GM12878 (cell line): ENCODE results near the gene MSL1. TPM values are rescaled to one million over a fixed set of nuclear protein-coding genes. Genes with fewer than 3 reads are reported as not detected.

ENCODE experiments used
- ATAC-seq: fragments of 200-7000 bp; cut with Tn5 transposase; 3 replicates; pipeline ENCODE4 v1.9.1; 2020; ENCODE audit warnings: mild to moderate bottlenecking, moderate library complexity
- BruUV-seq: library from RNA; stranded (reverse); fragments of 400-500 nt; replicated peaks from 2 replicates; lab custom pipeline; 2021; lab: Mats Ljungman, UMichigan
- CTCF ChIA-PET: fragments of 300-600 bp; sonication (Branson Sonifier 250); formaldehyde crosslinking; extraction: SDS; loops from one replicate; lab custom pipeline; 2021; ENCODE audit warnings: inconsistent platforms; lab: Yijun Ruan, JAX
- POLR2A ChIA-PET: fragments of 350-600 bp; formaldehyde crosslinking; extraction: SDS; loops from one replicate; lab custom pipeline; 2021; ENCODE audit warnings: inconsistent platforms; lab: Charles Lee
- RAD21 ChIA-PET: fragments of 300-600 bp; sonication (Branson Sonifier 250); formaldehyde crosslinking; loops from one replicate; lab custom pipeline; 2023; ENCODE audit warnings: antibody characterized with exemption; ENCODE audit not compliant: unreplicated experiment; lab: Charles Lee
- SMC1A ChIA-PET: fragments of 300-600 bp; sonication (Branson Sonifier 250); formaldehyde crosslinking; loops from one replicate; lab custom pipeline; 2023; ENCODE audit not compliant: unreplicated experiment, uncharacterized antibody; lab: Charles Lee
- DNase-seq: peaks from one replicate; pipeline ENCODE4 v3.0.0-alpha.2; 2011; ENCODE audit warnings: low read depth, low spot score
- FAIRE-seq: peaks from 3 replicates; lab custom pipeline; 2011; peaks lifted over from hg19 to GRCh38; lab: Jason Lieb, UNC
- H2AFZ ChIP-seq: 2 replicates; pipeline ENCODE4 v1.6.0; 2011; ENCODE audit warnings: low read depth, low read length, control low read depth; ENCODE audit not compliant: control insufficient read depth
- H3K27ac ChIP-seq: 2 replicates; pipeline ENCODE4 v1.5.1; 2011; ENCODE audit warnings: control low read depth; ENCODE audit not compliant: control insufficient read depth, insufficient read depth
- H3K27me3 ChIP-seq, 2 experiments: replicated peaks in 1 of 2; 2 replicates each; pipeline versions ENCODE4 v1.6.0 to v1.6.1; 2011; ENCODE audit warnings: low read length in 1 of 2; ENCODE audit not compliant: control insufficient read depth in 2 of 2, insufficient read depth in 2 of 2
- H3K36me3 ChIP-seq, 2 experiments: 2 replicates each; pipeline ENCODE4 v1.5.1; 2011; ENCODE audit warnings: low read length in 1 of 2; ENCODE audit not compliant: control insufficient read depth in 2 of 2, insufficient read depth in 2 of 2
- H3K4me1 ChIP-seq: 2 replicates; pipeline ENCODE4 v1.6.1; 2011; ENCODE audit warnings: mild to moderate bottlenecking, low read length, moderate library complexity, mixed read lengths; ENCODE audit not compliant: control insufficient read depth, insufficient read depth
- H3K4me2 ChIP-seq: 2 replicates; pipeline ENCODE4 v1.6.0; 2011; ENCODE audit warnings: control low read depth; ENCODE audit not compliant: control insufficient read depth, insufficient read depth
- H3K4me3 ChIP-seq: fragments of 200-600 bp; sonication (generic); 2 replicates; pipeline ENCODE4 v1.5.1; 2016
- H3K79me2 ChIP-seq: 2 replicates; pipeline ENCODE4 v1.6.0; 2011; ENCODE audit warnings: low read length; ENCODE audit not compliant: control insufficient read depth, insufficient read depth
- H3K9ac ChIP-seq: 2 replicates; pipeline ENCODE4 v1.8.0; 2011; ENCODE audit warnings: low read length, control low read depth, mixed read lengths; ENCODE audit not compliant: control insufficient read depth, insufficient read depth
- H3K9me3 ChIP-seq: replicated peaks from 3 replicates; pipeline ENCODE4 v1.5.1; 2011; ENCODE audit warnings: mild to moderate bottlenecking, low read length; ENCODE audit not compliant: control insufficient read depth, insufficient read depth
- H4K20me1 ChIP-seq: 2 replicates; pipeline ENCODE4 v1.6.0; 2011; ENCODE audit not compliant: control insufficient read depth, insufficient read depth
- EP300 ChIP-seq, 2 experiments: fragments of 150-350 bp in 1 of 2; IDR thresholded peaks; 2 replicates each; pipeline ENCODE4 v1.6.1; 2011 to 2012; ENCODE audit warnings: low read depth in 2 of 2, low read length in 2 of 2, borderline replicate concordance in 1 of 2, improper control_type of control experiment in 1 of 2, inconsistent platforms in 1 of 2; ENCODE audit not compliant: control insufficient read depth in 1 of 2
- HDGF ChIP-seq: fragments of 450-650 bp; IDR thresholded peaks from 2 replicates; pipeline ENCODE4 v1.6.1; 2016; ENCODE audit warnings: antibody characterized with exemption
- MEF2A ChIP-seq: IDR thresholded peaks from 2 replicates; pipeline ENCODE4 v1.6.1; 2011; ENCODE audit warnings: low read depth, mild to moderate bottlenecking, low read length, moderate library complexity; ENCODE audit not compliant: insufficient read depth
- POLR2A ChIP-seq: IDR thresholded peaks from 2 replicates; pipeline ENCODE4 v1.6.1; 2011; ENCODE audit warnings: low read depth, mild to moderate bottlenecking, low read length
- RFX5 ChIP-seq: IDR thresholded peaks from 2 replicates; pipeline ENCODE4 v1.6.1; 2011; ENCODE audit warnings: low read depth, low read length, improper control_type of control experiment
- SMC3 ChIP-seq: IDR thresholded peaks from 2 replicates; pipeline ENCODE4 v1.6.1; 2011; ENCODE audit warnings: low read length, improper control_type of control experiment, borderline replicate concordance
- SP1 ChIP-seq: IDR thresholded peaks from one replicate; pipeline ENCODE4 v1.6.1; 2011; ENCODE audit warnings: low read depth, low read length
- WGBS: methylation state at CpG from one replicate; pipeline ENCODE4 v1.1.6; 2016; ENCODE audit warnings: low lambda C conversion rate; ENCODE audit not compliant: insufficient replicate concordance, insufficient coverage; ENCODE audit errors: missing lambda C conversion rate; 5-methylcytosine and 5-hydroxymethylcytosine counted together
- in situ Hi-C: fragments of 300-500 bp; cut with MboI; formaldehyde crosslinking; loops from 9 replicates; pipeline ENCODE4 v1.14.3; 2018; ENCODE audit warnings: mixed read lengths
- intact Hi-C: fragments of 100-400 bp; cut with micrococcal nuclease; formaldehyde crosslinking; loops from one replicate; pipeline ENCODE4 v1.14.2; 2022; ENCODE audit not compliant: unreplicated experiment
- polyA plus RNA-seq, 11 experiments: library from polyadenylated mRNA; depleted of rRNA in 4 of 11; unstranded in 6 of 11; stranded (reverse) in 5 of 11; fragments of >200 nt; fragmentation: Nextera tagmentation in 4 of 11; fragmentation: Illumina TruSeq in 1 of 11; extraction: Ambion mirVana in 4 of 11; extraction: Trizol in 1 of 11; gene quantifications; 1 replicate in 1 of 11; 2 replicates in 10 of 11; pipeline versions ENCODE4 v1.2.1 to v1.2.3, GENCODE V29; 2011 to 2016; ENCODE audit warnings: inconsistent platforms in 2 of 11, missing spikeins in 2 of 11, low read depth in 1 of 11
- total RNA-seq, 4 experiments: library from RNA; depleted of rRNA in 3 of 4; stranded (reverse); fragments of >200 nt in 3 of 4; fragmentation: Illumina TruSeq in 1 of 4; extraction: Trizol in 1 of 4; gene quantifications; 2 replicates each; pipeline versions ENCODE4 v1.2.1 to v1.2.3, GENCODE V29; 2013 to 2021
- TF ChIP-seq, protein P1 (sequence below): IDR thresholded peaks from 2 replicates; pipeline ENCODE4 v1.6.1; 2012; ENCODE audit warnings: mild to moderate bottlenecking, low read depth, low read length
- TF ChIP-seq, protein P2 (sequence below): IDR thresholded peaks from 2 replicates; pipeline ENCODE4 v1.6.1; 2011; ENCODE audit warnings: borderline replicate concordance, low read depth, mild to moderate bottlenecking, moderate library complexity, low read length; ENCODE audit not compliant: insufficient read depth, poor library complexity, severe bottlenecking
- TF ChIP-seq, protein P3 (sequence below): fragments of 450-650 bp; conservative IDR thresholded peaks from 2 replicates; pipeline ENCODE4 v1.6.1; 2017; ENCODE audit warnings: mild to moderate bottlenecking, moderate library complexity
- TF ChIP-seq, protein P4 (sequence below): IDR thresholded peaks from 2 replicates; pipeline ENCODE4 v1.6.1; 2012; ENCODE audit warnings: low read length, inconsistent platforms
- TF ChIP-seq, protein P5 (sequence below): fragments of 450-650 bp; formaldehyde crosslinking; IDR thresholded peaks from 2 replicates; pipeline ENCODE4 v1.4.0; 2022; ENCODE audit warnings: mild to moderate bottlenecking, moderate library complexity

MSL1 gene
- total and polyA plus RNA-seq, 10 of the 15 experiments (the other 5 are each of a cell fraction or from before 2014, with no cell fraction given) = 6.1 to 95.2 (median 51.8) TPM

GRCh38 chr17:40171750-40172149 is 50.0 kb downstream of the MSL1 start:
- no peaks in the 10 kb centered on the region for H3K27me3 ChIP-seq
- ATAC-seq = no peak
- no peak overlapping the region for H2AFZ ChIP-seq
- TF ChIP-seq, protein P1, sequence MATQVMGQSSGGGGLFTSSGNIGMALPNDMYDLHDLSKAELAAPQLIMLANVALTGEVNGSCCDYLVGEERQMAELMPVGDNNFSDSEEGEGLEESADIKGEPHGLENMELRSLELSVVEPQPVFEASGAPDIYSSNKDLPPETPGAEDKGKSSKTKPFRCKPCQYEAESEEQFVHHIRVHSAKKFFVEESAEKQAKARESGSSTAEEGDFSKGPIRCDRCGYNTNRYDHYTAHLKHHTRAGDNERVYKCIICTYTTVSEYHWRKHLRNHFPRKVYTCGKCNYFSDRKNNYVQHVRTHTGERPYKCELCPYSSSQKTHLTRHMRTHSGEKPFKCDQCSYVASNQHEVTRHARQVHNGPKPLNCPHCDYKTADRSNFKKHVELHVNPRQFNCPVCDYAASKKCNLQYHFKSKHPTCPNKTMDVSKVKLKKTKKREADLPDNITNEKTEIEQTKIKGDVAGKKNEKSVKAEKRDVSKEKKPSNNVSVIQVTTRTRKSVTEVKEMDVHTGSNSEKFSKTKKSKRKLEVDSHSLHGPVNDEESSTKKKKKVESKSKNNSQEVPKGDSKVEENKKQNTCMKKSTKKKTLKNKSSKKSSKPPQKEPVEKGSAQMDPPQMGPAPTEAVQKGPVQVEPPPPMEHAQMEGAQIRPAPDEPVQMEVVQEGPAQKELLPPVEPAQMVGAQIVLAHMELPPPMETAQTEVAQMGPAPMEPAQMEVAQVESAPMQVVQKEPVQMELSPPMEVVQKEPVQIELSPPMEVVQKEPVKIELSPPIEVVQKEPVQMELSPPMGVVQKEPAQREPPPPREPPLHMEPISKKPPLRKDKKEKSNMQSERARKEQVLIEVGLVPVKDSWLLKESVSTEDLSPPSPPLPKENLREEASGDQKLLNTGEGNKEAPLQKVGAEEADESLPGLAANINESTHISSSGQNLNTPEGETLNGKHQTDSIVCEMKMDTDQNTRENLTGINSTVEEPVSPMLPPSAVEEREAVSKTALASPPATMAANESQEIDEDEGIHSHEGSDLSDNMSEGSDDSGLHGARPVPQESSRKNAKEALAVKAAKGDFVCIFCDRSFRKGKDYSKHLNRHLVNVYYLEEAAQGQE = no peak
- TF ChIP-seq POLR2A (no peak), SMC3 (no peak), MEF2A (no peak), HDGF (no peak), SP1 (no peak), RFX5 (no peak), EP300 (IDR thresholded peaks at IDR 0.05; ENCODE audit: borderline replicate concordance in 1 of 2, control insufficient read depth in 1 of 2, low read depth in 2 of 2, low read length in 2 of 2) (no peak)
- TF ChIP-seq, protein P2, sequence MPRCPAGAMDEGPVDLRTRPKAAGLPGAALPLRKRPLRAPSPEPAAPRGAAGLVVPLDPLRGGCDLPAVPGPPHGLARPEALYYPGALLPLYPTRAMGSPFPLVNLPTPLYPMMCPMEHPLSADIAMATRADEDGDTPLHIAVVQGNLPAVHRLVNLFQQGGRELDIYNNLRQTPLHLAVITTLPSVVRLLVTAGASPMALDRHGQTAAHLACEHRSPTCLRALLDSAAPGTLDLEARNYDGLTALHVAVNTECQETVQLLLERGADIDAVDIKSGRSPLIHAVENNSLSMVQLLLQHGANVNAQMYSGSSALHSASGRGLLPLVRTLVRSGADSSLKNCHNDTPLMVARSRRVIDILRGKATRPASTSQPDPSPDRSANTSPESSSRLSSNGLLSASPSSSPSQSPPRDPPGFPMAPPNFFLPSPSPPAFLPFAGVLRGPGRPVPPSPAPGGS = no peak
- TF ChIP-seq, protein P3, sequence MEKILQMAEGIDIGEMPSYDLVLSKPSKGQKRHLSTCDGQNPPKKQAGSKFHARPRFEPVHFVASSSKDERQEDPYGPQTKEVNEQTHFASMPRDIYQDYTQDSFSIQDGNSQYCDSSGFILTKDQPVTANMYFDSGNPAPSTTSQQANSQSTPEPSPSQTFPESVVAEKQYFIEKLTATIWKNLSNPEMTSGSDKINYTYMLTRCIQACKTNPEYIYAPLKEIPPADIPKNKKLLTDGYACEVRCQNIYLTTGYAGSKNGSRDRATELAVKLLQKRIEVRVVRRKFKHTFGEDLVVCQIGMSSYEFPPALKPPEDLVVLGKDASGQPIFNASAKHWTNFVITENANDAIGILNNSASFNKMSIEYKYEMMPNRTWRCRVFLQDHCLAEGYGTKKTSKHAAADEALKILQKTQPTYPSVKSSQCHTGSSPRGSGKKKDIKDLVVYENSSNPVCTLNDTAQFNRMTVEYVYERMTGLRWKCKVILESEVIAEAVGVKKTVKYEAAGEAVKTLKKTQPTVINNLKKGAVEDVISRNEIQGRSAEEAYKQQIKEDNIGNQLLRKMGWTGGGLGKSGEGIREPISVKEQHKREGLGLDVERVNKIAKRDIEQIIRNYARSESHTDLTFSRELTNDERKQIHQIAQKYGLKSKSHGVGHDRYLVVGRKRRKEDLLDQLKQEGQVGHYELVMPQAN = no peak
- TF ChIP-seq, protein P4, sequence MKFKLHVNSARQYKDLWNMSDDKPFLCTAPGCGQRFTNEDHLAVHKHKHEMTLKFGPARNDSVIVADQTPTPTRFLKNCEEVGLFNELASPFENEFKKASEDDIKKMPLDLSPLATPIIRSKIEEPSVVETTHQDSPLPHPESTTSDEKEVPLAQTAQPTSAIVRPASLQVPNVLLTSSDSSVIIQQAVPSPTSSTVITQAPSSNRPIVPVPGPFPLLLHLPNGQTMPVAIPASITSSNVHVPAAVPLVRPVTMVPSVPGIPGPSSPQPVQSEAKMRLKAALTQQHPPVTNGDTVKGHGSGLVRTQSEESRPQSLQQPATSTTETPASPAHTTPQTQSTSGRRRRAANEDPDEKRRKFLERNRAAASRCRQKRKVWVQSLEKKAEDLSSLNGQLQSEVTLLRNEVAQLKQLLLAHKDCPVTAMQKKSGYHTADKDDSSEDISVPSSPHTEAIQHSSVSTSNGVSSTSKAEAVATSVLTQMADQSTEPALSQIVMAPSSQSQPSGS = no peak
- TF ChIP-seq, protein P5, sequence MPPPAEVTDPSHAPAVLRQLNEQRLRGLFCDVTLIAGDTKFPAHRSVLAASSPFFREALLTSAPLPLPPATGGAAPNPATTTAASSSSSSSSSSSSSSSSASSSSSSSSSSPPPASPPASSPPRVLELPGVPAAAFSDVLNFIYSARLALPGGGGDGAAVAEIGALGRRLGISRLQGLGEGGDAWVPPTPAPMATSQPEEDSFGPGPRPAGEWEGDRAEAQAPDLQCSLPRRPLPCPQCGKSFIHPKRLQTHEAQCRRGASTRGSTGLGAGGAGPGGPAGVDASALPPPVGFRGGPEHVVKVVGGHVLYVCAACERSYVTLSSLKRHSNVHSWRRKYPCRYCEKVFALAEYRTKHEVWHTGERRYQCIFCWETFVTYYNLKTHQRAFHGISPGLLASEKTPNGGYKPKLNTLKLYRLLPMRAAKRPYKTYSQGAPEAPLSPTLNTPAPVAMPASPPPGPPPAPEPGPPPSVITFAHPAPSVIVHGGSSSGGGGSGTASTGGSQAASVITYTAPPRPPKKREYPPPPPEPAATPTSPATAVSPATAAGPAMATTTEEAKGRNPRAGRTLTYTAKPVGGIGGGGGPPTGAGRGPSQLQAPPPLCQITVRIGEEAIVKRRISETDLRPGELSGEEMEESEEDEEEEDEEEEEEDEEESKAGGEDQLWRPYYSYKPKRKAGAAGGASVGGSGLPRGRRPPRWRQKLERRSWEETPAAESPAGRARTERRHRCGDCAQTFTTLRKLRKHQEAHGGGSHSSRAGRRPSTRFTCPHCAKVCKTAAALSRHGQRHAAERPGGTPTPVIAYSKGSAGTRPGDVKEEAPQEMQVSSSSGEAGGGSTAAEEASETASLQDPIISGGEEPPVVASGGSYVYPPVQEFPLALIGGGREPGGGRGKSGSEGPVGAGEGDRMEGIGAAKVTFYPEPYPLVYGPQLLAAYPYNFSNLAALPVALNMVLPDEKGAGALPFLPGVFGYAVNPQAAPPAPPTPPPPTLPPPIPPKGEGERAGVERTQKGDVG (CRISPR knock-in tag) = no peak
- no peak overlapping the region for H3K9ac ChIP-seq
- no peak overlapping the region for H3K4me3 ChIP-seq
- H3K27ac ChIP-seq = no peak overlapping the region
- DNase-seq = no peak
- no peak for FAIRE-seq
- in situ Hi-C loops = no loop called here
- H3K79me2 ChIP-seq = no peaks in the 10 kb centered on the region; the same call in 1 of the 2 replicates
- H3K9me3 ChIP-seq = no peaks in the 10 kb centered on the region
- SMC1A ChIA-PET = interaction anchor here (5.1 kb wide), 1 partner anchor 59 kb away, joined by 35 read pairs; no protein-coding TSS in a partner anchor
- intact Hi-C loops = no loop called here
- peaks cover 23% of the 10 kb centered on the region in 2 experiments for H3K36me3 ChIP-seq
- RAD21 ChIA-PET = interaction anchor here (8.8 kb wide), 1 partner anchor 59 kb away, joined by 246 read pairs; no protein-coding TSS in a partner anchor
- WGBS = 95% methylated on average over 1 of the region's 1 CpG
- CTCF ChIA-PET = interaction anchor here (5.1 kb wide), 1 partner anchor 59 kb away, joined by 42 read pairs; no protein-coding TSS in a partner anchor
- no peak overlapping the region for H3K4me2 ChIP-seq
- H4K20me1 ChIP-seq = no peaks in the 10 kb centered on the region
- H3K4me1 ChIP-seq = peaks cover under 1% of the 10 kb centered on the region
- POLR2A ChIA-PET = interaction anchor here (3.6 kb wide), 1 partner anchor 58 kb away, joined by 23 read pairs; no protein-coding TSS in a partner anchor
- no TSS peak for BruUV-seq
